GM20431 (cell line): ENCODE measurements around the gene E2F4.

Experiments
- in situ Hi-C: fragments of 300-500 bp; cut with MseI, MboI; formaldehyde crosslinking; loops from one replicate; pipeline ENCODE4 v1.15.0; 2020; ENCODE audit warnings: low sequenced_read_pairs; ENCODE audit not compliant: unreplicated experiment

Gene E2F4

DNA sequence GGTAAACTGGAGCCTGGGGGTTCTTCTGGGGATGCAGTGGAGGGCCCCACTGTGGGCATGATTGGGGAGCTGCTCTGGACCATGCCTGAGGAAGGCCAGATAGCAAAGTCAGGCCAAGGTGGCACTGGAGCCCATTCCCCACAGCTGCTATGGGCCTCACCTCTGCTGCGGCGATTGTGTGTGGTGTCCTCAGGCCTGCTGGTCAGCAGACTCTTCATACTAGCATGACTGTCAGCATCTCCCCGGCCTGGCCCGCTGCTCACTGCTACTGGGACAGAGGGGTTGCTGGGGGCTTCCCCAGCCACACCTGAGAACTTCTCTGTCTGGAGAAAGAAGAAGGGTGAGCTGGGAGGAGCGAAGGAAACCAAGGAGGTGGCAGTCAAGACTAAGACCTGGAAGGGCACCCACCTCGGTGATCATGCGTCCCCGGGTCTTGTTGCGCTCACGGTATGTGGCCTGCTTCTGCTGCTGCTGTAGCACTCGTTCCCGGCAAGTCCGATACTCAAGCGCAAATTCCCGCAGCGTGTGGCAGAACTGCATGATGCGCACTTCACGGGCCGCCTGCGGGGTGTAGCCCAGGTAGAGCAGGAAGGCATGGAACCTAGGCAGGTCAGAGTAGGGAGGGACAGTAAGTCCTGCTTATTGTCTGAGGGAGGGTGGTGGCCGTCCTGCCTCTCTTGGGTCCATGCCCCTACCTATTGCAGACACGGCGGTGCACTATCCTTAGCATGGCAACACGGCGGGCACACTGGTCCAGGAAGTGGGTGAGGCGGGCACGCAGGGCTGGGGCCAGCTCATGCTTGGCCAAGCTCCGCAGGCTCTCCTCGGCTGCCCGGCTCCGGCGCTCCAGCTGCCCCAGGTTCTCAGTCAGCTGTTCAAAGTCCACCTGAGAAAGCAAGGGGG lies 38.2 kb downstream of the E2F4 start:
- in situ Hi-C loops: no loop called here

DNA sequence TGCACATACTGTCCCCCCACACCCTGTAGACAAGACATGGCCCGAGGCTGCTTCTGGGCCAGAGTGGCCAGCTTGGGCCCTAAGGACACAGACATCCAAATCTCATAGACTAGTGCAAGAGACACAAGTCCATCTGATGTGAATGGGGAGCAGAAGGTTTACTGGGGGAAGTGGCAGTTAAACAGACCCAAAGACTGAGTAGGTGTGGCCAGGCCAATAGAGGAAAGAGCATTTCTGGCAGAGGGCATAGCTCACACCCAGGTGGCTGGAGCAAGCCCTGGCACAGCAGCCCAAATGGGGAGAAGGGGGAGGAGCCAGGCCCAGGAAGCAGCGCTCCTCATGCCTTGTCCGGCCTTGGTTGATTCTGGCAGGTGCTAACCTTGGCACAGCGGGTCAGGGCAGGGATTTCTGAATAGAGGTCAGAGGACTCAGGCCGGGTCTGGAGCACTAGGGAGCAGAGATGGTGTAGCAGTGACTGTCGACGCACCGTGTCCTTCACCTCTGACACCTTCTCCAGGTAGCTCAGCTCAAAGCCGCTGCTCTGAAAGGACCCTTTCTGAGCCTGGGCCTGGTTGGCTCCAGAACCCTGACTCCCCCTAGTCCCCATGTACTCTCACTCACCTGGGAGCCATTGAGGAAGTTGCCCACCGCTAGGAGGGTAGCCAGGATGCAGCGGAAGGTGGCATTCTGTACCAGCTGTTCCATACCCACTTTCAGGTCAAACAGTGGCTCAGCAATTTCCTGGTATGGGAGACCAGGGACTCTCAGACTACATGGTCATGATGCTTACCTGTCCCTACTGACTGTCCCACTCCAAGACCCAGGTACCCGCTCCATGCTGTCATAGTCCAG lies 39.1 kb downstream of the E2F4 start:
- in situ Hi-C loops: no loop called here

- in situ Hi-C loops: no loop called here
These were observed 41.6 kb downstream of the E2F4 start for GRCh38 chr16:67233596-67233995.

- in situ Hi-C loops: no loop called here
These were observed 42.2 kb downstream of the E2F4 start for GRCh38 chr16:67234180-67234597.

DNA sequence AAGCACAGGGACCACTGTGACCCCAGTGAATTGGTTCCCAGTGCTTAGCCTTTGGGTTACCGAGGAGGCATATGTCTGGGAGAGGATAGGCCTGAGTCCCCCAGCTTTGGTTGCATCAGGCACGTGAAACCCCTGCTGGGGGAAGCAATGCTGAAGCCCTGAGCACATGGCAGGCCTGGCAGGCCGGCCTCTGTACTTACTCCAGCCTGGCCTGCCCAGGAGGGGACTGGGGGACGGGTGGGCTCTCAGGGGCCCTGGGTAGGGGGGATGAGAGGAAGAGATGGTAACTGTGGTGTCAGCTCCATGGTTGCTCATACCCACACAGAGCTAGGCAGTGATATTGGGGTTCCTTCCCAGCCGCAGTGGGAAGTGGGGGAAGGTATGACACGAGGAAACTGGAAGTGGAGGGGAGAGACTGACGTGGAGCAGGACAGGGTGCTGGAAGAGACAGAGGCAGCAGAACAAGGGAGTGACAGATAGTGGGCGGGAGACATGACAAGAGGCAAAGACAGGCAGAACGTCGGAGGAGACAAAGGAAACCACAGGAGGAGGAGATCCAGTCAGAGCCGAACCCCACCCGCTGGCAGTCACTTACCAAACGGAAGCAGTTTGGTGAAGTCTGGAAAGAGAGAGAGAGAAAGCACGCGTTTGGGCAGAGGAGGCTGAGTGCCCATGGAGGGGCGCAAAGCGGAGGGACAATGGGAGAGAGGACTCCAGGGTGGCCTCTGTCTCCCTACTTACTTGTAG lies 44.0 kb downstream of the E2F4 start:
- in situ Hi-C loops: no loop called here

GRCh38 chr16:67236563-67237395 lies 44.8 kb downstream of the E2F4 start:
- in situ Hi-C loops: no loop called here

DNA sequence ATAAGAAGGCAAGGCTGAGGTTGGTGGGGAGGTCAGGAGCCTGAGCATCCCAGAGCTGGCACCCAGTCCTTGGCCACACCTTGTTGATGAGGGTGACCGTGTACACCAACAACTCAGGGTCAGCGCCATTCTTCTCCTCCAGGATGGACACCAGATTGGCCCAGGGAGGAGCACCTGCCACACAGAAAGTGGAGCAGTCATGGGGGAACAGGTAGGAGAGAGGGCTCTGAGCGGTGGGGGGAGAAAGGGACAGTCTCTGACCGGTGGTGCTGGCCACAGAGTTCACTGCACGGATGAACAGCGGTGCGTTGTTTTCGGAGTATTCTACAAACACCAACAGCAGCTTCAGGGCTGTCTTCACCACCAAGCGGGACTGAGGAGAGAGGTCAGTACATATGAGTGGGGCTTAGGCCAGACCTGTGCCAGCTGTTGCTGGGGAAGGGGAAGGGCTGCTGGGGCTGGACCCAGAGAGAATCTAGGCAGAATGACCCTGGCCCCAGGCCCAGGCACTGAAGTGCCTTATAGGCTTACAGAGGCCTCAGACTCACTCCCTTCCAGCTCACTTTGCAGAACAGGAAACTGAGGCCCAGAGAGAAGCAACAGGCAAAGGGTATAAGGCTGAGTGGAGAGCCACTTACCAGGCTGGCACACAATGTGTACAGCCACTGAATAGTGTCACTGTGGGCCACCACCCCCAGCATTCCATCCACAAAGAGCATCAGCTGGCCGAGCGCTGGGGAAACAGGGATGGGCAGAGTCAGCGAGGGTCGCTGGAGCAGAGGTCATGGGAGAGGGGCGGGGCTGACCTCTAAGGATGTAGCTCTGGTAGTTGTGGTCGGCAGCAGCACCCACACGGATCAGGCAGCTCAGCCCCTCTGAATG lies 45.7 kb downstream of the E2F4 start:
- in situ Hi-C loops: no loop called here

- in situ Hi-C loops: no loop called here
These were observed 46.3 kb downstream of the E2F4 start for GRCh38 chr16:67238278-67238575.

- in situ Hi-C loops: no loop called here
These were observed 47.0 kb downstream of the E2F4 start for GRCh38 chr16:67238806-67239470.

- in situ Hi-C loops: no loop called here
These were observed 48.6 kb downstream of the E2F4 start for GRCh38 chr16:67240506-67240905.

DNA sequence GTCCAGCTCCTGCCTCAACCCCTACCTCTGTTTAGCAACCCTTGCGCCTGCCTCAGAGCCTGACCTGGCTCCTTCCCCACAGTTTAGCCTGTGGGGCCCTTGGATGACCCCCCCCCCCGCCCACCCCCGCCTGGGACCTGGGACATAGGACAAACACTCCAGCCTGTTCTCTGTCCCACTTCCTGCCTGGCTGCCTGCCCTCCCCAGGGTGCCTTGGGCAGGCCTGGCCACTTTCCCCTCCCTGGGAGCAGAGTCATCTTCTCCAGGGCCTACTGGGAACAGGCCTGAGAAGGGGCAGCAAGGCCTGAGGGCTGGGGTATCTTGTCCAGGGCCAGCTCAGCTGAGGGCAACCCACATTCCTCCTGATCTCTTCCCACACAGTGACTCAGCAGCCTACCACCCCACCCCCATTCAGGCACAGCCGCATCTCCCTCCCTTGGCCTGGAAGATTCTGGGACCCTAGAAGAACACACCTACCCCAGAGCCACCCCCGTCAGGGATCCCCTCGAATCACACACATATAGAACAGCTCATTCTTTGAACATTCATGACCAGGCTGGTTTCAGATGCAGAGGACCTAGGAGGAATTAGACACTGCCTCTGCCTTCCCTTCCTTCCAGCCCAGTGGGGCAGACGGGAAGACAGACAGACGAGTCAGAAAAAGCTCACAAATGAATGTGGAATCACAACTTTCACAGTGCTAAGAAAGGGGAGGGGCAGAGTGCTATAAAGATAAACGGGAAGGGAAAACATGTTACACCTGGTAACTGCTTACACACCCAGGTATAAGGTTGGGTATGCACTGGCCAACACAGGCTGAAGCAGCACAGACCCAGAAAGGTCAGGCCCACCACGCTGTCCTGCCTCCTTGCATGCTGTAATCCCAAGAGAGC lies 49.3 kb downstream of the E2F4 start:
- in situ Hi-C loops: no loop called here

GRCh38 chr16:67242138-67242730 lies 50.3 kb downstream of the E2F4 start:
- in situ Hi-C loops: no loop called here

DNA sequence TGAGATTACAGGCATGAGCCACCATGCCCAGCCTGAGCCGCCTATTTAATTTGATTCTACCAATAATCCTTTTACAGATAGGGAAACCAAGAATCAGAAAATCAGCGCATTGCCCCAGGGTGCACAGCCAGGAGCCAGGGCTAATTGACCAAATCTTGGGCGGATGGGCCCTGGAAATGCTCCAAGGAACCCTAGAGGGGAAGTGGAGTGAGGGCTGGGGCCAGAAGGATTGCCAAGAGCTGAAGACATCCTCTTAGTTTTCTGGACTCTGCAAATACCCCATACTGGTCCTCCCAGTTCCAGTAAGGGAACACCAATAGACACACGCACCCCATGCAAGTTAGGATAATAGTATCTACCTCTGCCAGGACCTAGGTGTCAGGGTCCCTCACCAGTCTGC lies 51.5 kb downstream of the E2F4 start:
- in situ Hi-C loops: no loop called here

DNA sequence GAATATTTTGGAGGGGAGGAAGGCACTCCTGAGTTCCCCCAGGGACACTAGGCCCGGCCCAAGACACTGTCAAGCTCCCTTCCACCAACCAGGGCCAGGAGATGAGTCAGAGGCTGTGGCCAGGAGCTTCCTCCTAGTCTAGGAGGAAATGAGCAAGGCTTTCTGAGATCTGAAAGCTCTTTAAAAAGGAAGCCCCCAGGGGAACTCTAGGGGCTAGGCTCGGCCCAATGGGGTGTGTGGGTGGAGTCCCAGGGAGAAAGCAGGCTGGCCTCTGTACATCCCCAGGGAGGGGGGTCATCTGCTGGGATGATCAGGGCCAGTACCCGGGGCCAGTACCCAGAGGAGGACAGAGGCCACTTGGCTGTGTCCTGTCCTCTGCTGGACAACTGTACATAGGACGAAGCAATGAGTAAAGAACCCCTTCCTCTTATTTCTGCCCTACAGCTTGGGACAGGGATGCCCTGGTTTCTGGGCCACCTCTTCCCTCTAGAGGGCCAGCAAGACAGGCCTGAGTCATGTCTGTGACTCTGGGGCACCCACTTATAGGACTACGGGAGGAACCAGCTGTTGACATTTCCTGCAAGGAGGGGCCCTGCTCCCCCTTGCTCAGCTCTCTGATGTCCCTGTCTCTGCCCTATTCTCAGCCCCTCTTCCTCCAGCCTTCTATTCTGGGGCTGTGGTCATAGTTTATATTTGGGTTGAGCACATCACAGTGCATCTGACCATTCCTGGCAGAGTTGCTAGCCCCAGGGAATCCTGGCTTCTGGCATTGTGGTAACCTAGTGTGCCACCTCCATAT lies 52.6 kb downstream of the E2F4 start:
- in situ Hi-C loops: no loop called here

GRCh38 chr16:67245186-67245585 lies 53.2 kb downstream of the E2F4 start:
- in situ Hi-C loops: no loop called here

- in situ Hi-C loops: no loop called here
These were observed 53.7 kb downstream of the E2F4 start for GRCh38 chr16:67245674-67246080.
